Measurements from ENCODE around the gene INAFM2.

INAFM2 gene

DNA sequence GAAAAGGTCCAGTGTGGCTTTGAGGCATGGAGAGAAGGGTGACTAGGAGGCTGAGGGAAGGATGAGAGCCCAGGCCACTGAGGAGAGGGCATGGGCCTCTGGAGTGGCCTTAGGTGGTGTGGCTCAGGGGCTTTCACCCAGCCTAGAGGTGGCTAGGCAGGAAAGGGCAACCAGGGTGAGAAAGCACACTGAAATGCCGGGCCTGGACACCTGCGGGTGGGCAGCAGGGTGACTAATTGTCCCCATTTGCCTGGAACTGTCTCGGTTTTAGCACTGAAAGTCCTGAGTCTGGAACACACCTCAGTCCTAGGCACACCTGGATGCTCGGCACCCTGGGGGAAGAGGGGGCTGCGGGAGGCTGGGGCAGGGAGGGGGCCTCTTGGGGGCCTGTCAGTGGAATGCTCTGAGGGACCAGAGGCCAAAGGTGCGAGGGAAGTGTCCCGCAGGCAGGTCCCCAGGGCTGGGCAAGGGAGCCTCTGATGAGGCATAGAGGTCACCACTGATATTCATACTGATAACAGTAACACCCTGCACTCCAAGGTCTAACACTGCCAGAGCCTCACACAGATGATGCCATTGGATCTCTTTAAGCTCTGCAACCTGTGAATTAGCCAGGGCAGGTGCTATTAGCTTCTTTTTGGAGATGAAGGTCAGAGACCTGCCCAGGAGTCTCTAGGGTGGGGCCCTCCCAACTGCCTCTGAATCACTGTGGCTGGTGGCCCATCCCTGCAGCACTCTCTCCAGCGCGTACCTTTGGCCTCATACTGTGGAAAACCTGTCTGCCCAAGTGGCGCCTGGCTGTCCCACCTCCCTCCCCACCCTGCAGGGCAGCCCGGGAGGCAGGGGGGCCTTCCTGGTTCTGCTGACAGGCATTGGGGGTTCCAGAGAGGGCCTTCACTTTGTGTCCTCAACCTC, 24.3 kb downstream of the INAFM2 start:
- TF ChIP-seq, protein P1, sequence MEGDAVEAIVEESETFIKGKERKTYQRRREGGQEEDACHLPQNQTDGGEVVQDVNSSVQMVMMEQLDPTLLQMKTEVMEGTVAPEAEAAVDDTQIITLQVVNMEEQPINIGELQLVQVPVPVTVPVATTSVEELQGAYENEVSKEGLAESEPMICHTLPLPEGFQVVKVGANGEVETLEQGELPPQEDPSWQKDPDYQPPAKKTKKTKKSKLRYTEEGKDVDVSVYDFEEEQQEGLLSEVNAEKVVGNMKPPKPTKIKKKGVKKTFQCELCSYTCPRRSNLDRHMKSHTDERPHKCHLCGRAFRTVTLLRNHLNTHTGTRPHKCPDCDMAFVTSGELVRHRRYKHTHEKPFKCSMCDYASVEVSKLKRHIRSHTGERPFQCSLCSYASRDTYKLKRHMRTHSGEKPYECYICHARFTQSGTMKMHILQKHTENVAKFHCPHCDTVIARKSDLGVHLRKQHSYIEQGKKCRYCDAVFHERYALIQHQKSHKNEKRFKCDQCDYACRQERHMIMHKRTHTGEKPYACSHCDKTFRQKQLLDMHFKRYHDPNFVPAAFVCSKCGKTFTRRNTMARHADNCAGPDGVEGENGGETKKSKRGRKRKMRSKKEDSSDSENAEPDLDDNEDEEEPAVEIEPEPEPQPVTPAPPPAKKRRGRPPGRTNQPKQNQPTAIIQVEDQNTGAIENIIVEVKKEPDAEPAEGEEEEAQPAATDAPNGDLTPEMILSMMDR (IDR thresholded peaks at IDR 0.05; ENCODE audit: low read depth, low read length, missing control alignments): no peak
- H3K4me3 ChIP-seq (ENCODE audit: low read depth, low read length): no peak overlapping the region
- DNase-seq (ENCODE audit: low read depth): no peak

- H3K4me3 ChIP-seq (ENCODE audit: low read depth, low read length): no peak overlapping the region
- TF ChIP-seq, protein P1 (IDR thresholded peaks at IDR 0.05; ENCODE audit: low read depth, low read length, missing control alignments): no peak
- no peak for DNase-seq (ENCODE audit: low read depth)
Measured at GRCh38 chr15:40348474-40348870, 25.0 kb downstream of the INAFM2 start.

DNA sequence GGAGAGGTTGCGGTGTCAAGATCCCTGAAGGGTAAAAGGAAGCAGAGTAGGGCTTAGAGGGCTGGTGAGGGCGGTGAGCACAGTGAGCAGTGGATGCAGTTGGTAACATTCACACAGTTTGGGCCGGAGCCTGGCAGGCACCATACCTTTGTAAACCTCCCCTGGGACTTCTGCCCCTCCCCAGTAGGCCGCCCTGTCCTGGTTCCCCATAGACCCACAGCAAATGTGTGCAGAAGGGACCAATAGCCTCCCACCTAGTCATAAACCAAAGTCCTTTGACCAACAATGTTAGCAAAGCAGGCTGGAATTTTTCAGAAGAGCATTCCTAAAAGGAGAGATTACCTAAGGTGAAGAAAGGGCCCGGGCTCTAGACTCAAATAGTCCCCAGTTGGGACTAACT, 25.7 kb downstream of the INAFM2 start:
- TF ChIP-seq, protein P1 (IDR thresholded peaks at IDR 0.05; ENCODE audit: low read depth, low read length, missing control alignments): no peak
- DNase-seq (ENCODE audit: low read depth): no peak
- no peak overlapping the region for H3K4me3 ChIP-seq (ENCODE audit: low read depth, low read length)

- TF ChIP-seq, protein P1 (IDR thresholded peaks at IDR 0.05; ENCODE audit: low read depth, low read length, missing control alignments): no peak
- no peak for DNase-seq (ENCODE audit: low read depth)
- no peak overlapping the region for H3K4me3 ChIP-seq (ENCODE audit: low read depth, low read length)
Measured at GRCh38 chr15:40352281-40352901, 28.9 kb downstream of the INAFM2 start.

- H3K4me3 ChIP-seq (ENCODE audit: low read depth, low read length): no peak overlapping the region
- DNase-seq (ENCODE audit: low read depth): no peak
- TF ChIP-seq, protein P1 (IDR thresholded peaks at IDR 0.05; ENCODE audit: low read depth, low read length, missing control alignments): no peak
Measured at GRCh38 chr15:40353697-40354096, 30.2 kb downstream of the INAFM2 start.

DNA sequence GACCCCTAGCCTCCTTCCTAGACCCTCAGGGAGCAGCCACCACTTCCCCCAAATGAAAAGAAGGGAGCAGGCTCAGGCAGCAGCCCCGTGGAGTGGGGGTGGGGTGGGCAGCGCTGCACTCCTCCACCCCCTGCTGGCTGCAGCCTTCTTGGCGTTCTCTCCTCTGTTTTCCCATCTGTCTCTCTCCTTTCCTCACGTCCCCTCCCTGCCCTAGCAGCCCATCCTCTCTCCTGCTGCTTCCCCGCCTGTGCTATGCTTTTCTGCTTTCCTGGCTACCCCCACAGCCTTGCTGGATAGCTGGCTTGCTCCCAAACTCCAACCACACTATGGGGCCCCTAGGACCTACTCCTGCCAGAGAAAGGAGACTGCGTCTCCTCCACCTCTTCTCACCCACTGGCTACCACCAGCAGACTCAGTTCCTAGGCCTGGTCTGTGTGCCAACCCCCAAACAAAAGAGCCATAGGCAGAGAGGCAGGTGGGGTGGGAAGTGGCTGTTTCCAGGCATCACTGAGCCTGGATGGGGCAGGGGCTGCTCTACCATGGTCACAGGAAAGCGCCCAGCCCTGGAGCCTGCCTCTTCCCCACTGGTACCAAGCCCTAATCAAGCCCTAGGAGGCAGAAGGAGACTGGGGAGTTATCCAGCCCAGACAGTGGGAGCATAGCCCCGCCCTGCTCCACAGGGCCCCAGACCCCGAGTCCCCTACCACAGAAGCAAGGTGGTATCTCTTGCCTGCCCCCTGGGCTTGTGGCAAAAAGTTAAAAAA, 31.1 kb downstream of the INAFM2 start:
- DNase-seq (ENCODE audit: low read depth): no peak
- no peak overlapping the region for H3K4me3 ChIP-seq (ENCODE audit: low read depth, low read length)

More for the DNA sequence above, 31.1 kb downstream of the INAFM2 start:
- TF ChIP-seq, protein P1 (IDR thresholded peaks at IDR 0.05; ENCODE audit: low read depth, low read length, missing control alignments): peak; percentile 44

Data from GM12864 (cell line).